Medulla oblongata (tissue), 1 donor: ENCODE results near the gene TXNRD2.
A peak's percentile ranks its signal among the peaks of the same experiment; 100 is the strongest.
"Not testable (repeated sequence)": the region's sequence is repeated elsewhere in the genome, so short reads cannot be mapped to it uniquely, and the experiment has no call there.

ENCODE experiments used
- DNase-seq: peaks from one replicate; pipeline ENCODE4 v3.0.0-alpha.2; 2015; ENCODE audit errors: extremely low spot score

TXNRD2 gene

GRCh38 chr22:19888131-19888746 lies 53.4 kb downstream of the TXNRD2 start:
- DNase-seq, result no peak

- DNase-seq, result no peak
Measured at GRCh38 chr22:19887256-19887985, 54.2 kb downstream of the TXNRD2 start.

GRCh38 chr22:19886605-19887255 lies 54.9 kb downstream of the TXNRD2 start:
- DNase-seq, result peak; percentile 49

- no peak for DNase-seq
Measured at GRCh38 chr22:19885841-19886592, 55.6 kb downstream of the TXNRD2 start.

GRCh38 chr22:19884954-19885751 lies 56.5 kb downstream of the TXNRD2 start:
- no peak for DNase-seq

GRCh38 chr22:19884161-19884953 lies 57.3 kb downstream of the TXNRD2 start:
- no peak for DNase-seq

GRCh38 chr22:19883446-19883845 lies 58.2 kb downstream of the TXNRD2 start:
- DNase-seq, result not testable (repeated sequence)

GRCh38 chr22:19882446-19883381 lies 58.9 kb downstream of the TXNRD2 start:
- DNase-seq, result no peak

- no peak for DNase-seq
Measured at GRCh38 chr22:19880786-19881569, 60.6 kb downstream of the TXNRD2 start.

- no peak for DNase-seq
Measured at GRCh38 chr22:19879992-19880785, 61.4 kb downstream of the TXNRD2 start.

- DNase-seq, result no peak
Measured at GRCh38 chr22:19879643-19879991, 62.0 kb downstream of the TXNRD2 start.

- no peak for DNase-seq
Measured at GRCh38 chr22:19879246-19879570, 62.4 kb downstream of the TXNRD2 start.

GRCh38 chr22:19878461-19879245 lies 63.0 kb downstream of the TXNRD2 start:
- no peak for DNase-seq

GRCh38 chr22:19877626-19878339 lies 63.8 kb downstream of the TXNRD2 start:
- no peak for DNase-seq

GRCh38 chr22:19876941-19877625 lies 64.5 kb downstream of the TXNRD2 start:
- no peak for DNase-seq

GRCh38 chr22:19876314-19876940 lies 65.2 kb downstream of the TXNRD2 start:
- no peak for DNase-seq
